Spinal cord (tissue), 10 donors: Measurements from ENCODE around the gene ERGIC2. TPM values are rescaled to one million over a fixed set of nuclear protein-coding genes. Genes with fewer than 3 reads are reported as not detected.
"Not testable (repeated sequence)": the region's sequence is repeated elsewhere in the genome, so short reads cannot be mapped to it uniquely, and the experiment has no call there.

Experiments
- DNase-seq, 6 donors: peaks; one replicate each; pipeline versions ENCODE4 v3.0.0 to v3.0.0-alpha.2; 2013 to 2015; ENCODE audit warnings: low spot score in 6 of 6, low read depth in 4 of 6
- H3K27ac ChIP-seq: one replicate; pipeline ENCODE4 v1.5.1; 2013; ENCODE audit warnings: low read depth, low read length, control low read depth
- H3K27me3 ChIP-seq: one replicate; pipeline ENCODE4 v1.6.1; 2013; ENCODE audit warnings: low read length; ENCODE audit not compliant: control insufficient read depth, insufficient read depth
- H3K36me3 ChIP-seq: one replicate; pipeline ENCODE4 v1.6.1; 2013; ENCODE audit warnings: low read length; ENCODE audit not compliant: control insufficient read depth, insufficient read depth
- H3K4me1 ChIP-seq: one replicate; pipeline ENCODE4 v1.6.1; 2013; ENCODE audit warnings: low read length; ENCODE audit not compliant: control insufficient read depth, insufficient read depth
- H3K4me3 ChIP-seq: one replicate; pipeline ENCODE4 v1.5.1; 2013; ENCODE audit warnings: low read depth, low read length, control low read depth
- H3K9me3 ChIP-seq: one replicate; pipeline ENCODE4 v1.6.1; 2013; ENCODE audit warnings: low read length; ENCODE audit not compliant: control insufficient read depth, insufficient read depth
- WGBS: methylation state at CpG from one replicate; pipeline ENCODE4 v1.1.5; 2013; ENCODE audit warnings: missing lambda C conversion rate; ENCODE audit not compliant: insufficient coverage; 5-methylcytosine and 5-hydroxymethylcytosine counted together
- polyA plus RNA-seq, 2 donors: library from polyadenylated mRNA; unstranded; fragments of 120-200 nt; gene quantifications; one replicate each; pipeline ENCODE4 v1.2.1, GENCODE V29; 2013; ENCODE audit not compliant: insufficient read length in 2 of 2
- total RNA-seq, 2 donors: library from RNA; depleted of rRNA in 1 of 2; stranded (reverse); fragments of 120-200 nt in 1 of 2; fragments of >200 nt in 1 of 2; gene quantifications; one replicate each; pipeline versions ENCODE4 v1.2.3 to v1.2.4, GENCODE V29; 2013 to 2014
- donor health status: healthy.

Gene ERGIC2
- total and polyA plus RNA-seq, 4 donors: 74.6 to 93.2 (median 88.3) TPM

DNA sequence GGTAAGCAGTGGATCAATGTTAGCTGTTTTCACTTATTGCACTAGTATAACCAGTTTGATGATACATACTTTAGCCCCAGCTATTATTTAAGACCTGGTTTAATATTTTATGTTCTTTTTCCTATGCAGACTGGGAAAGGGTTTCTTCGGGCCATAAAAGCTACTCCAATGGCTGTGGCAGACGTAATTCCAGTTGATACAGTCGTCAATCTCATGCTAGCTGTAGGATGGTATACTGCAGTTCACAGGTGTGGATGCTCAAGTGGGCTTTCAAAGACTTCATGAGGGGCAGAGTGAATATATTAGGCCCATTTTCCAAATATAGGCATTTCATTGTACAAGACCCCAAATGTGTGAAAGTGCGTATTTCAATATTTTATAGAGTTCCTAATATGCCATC, 70.1 kb downstream of the ERGIC2 start:
- no peaks in the 10 kb centered on the region for H3K9me3 ChIP-seq
- no peaks in the 10 kb centered on the region for H3K27me3 ChIP-seq
- H3K36me3 ChIP-seq: no peaks in the 10 kb centered on the region
- H3K4me1 ChIP-seq: no peaks in the 10 kb centered on the region
- no peak overlapping the region for H3K27ac ChIP-seq
- no peak for DNase-seq
- H3K4me3 ChIP-seq: no peak overlapping the region
- 100% methylated on average over 2 of the region's 4 CpGs for WGBS

DNA sequence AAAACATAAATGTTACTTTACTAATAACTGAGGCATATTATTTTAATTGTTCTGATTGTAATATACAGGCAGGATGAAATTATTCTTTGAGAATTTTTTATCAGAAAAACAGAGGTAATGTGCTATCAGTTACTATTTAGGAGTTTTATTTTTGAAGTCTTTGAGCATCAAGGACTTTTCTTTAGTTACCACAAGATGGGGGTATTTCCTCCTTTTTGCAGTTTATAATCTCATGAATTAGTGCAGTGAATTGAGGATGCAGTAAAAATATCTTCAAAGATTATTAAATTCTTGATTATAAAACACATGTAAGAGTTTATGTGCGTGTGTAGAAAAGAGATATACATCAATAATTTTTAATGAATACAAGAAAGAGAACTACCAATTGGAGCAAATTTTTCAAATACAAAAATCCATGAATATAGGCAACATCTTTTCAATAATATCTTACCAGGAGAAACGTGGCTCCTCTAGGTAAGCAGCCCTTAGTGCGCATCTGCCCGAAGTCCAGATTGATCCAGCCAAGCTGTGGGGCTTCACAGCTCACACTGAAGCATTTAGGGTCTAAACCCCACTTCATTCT, 71.6 kb downstream of the ERGIC2 start:
- no peaks in the 10 kb centered on the region for H3K36me3 ChIP-seq
- H3K27ac ChIP-seq: no peak overlapping the region
- no peaks in the 10 kb centered on the region for H3K27me3 ChIP-seq
- H3K9me3 ChIP-seq: no peaks in the 10 kb centered on the region
- peak in 2 of 6 donors; percentile 24 to 39 for DNase-seq
- no peak overlapping the region for H3K4me3 ChIP-seq
- no peaks in the 10 kb centered on the region for H3K4me1 ChIP-seq
- WGBS: 33% methylated on average over 1 of the region's 4 CpGs

DNA sequence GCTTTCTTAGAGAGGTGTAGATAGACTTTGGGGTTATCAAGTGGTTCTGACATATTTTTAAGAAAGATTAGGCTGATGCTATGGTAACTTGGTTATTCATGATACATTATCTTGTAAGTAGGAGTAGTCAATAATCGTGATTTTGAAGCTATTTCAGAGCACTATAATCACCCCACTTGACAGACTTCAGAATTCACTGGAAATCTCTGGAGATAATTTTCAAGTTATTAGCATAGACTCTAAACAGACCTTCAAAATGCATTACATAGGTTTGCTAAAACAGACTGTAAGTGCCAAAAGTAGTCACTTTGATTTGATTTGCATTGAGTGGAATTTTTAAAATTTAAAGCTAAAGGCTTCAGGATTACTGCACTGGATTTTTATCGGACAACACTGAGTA, 74.3 kb downstream of the ERGIC2 start:
- Histone ChIP-seq H3K27me3 (no peaks in the 10 kb centered on the region), H3K27ac (no peak overlapping the region), H3K36me3 (no peaks in the 10 kb centered on the region), H3K9me3 (no peaks in the 10 kb centered on the region), H3K4me1 (no peaks in the 10 kb centered on the region), H3K4me3 (no peak overlapping the region)
- no peak for DNase-seq
- no CpG with 5 or more reads among the region's 2 CpGs for WGBS

DNA sequence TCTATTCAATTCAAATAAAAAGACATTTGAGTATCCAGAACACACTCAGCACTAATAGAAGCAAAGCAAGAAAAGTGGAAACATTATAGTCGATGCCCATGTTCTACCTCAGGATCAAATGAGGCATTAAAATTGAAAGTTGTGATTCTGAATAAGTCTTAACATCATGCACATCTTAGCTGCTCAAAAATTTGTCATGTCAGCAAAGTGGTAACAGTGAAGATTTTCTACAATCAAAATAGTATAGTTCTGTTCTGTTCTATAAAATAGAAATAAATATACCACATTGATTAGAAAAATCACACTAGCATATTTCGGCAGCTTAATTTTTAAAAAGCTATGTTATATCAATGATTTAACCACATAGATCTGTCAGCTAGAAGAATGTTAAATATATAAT, 74.7 kb downstream of the ERGIC2 start:
- DNase-seq: no peak
- H3K9me3 ChIP-seq: no peaks in the 10 kb centered on the region
- no CpG with 5 or more reads among the region's 2 CpGs for WGBS

DNA sequence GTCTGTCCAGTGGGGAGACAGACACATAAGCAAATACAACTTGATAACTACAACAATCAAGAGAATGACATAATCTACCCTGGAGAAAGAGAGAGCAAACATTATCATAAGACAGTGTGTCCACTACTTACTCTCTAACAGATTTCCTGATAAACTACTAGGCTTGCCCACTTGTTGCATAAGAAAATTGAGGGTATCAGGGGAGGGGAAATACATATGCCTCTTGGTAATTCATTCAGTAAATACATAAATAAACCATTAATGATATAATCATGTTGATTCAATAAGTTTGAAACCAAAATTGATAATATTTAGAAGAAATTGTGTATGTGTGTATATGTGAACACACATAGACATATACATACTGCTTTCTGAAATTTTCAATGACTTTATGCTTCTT, 76.6 kb downstream of the ERGIC2 start:
- Histone ChIP-seq H3K9me3 (no peaks in the 10 kb centered on the region), H3K27me3 (no peaks in the 10 kb centered on the region), H3K36me3 (no peaks in the 10 kb centered on the region), H3K4me3 (no peak overlapping the region), H3K27ac (no peak overlapping the region), H3K4me1 (no peaks in the 10 kb centered on the region)
- no peak for DNase-seq

More for the DNA sequence above, 74.7 kb downstream of the ERGIC2 start:
- Histone ChIP-seq H3K4me3 (no peak overlapping the region), H3K36me3 (no peaks in the 10 kb centered on the region), H3K27ac (no peak overlapping the region), H3K4me1 (no peaks in the 10 kb centered on the region), H3K27me3 (no peaks in the 10 kb centered on the region)

DNA sequence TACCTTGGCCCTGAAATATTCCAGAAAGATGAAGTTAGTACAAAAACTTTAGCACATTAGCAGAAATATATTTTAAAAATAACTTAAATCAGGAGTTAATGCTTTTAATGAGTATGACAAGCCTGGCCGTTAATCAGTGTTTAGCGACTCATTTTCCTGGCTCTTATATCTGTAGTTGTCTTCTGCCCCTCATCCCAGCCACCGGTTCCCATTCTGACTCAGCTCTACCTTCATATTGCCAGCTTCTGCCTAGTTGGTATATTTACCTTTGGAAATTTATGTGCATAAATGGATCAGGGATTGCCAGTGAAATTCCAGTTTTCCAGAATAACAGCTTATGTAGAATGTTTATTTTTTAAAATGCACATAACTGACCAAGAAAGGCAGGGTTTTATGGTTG, 79.9 kb downstream of the ERGIC2 start:
- H3K27ac ChIP-seq: no peak overlapping the region
- no peak overlapping the region for H3K4me3 ChIP-seq
- H3K4me1 ChIP-seq: no peaks in the 10 kb centered on the region
- no CpG with 5 or more reads among the region's 3 CpGs for WGBS
- DNase-seq: no peak
- no peaks in the 10 kb centered on the region for H3K36me3 ChIP-seq
- no peaks in the 10 kb centered on the region for H3K9me3 ChIP-seq
- no peaks in the 10 kb centered on the region for H3K27me3 ChIP-seq

DNA sequence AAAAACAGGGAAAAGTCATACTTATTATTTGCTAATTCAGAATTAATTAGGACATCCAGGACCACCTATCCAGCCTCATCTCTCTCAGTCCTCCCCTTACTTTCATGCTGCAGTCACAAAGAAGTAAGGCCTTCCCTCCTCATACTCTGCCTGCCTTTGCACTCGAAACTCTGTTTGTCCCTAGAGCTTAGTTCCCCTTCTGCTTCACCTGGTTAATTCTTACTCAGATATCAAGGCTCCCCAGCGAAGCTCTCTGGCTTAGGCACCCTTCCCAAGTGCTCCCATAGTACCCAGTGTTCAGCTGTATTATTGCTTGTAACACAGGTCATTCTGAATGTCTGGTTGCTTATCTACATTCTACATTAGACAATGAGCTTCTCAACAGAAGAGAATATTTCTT, 81.3 kb downstream of the ERGIC2 start:
- 17% methylated on average over 2 of the region's 2 CpGs for WGBS

DNA sequence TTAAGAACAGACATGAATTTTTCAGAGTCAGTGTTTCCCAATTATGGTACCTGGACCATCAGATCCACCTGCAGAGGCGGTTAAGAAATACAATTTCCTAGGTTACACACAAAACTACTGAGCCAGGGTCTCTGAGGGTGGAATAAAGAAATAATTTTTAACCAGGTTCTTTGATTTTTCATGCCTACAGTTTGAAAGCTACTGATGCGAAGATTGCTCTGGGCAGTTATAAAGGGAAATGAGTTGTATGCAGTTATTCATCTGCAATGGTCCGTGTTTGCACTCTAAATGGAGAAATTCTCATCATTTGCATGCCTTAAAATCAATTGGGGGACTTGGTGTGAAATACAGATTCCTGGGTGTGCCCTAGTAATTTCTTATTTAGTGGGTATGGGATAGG, 89.7 kb downstream of the ERGIC2 start:
- Histone ChIP-seq H3K27me3 (no peaks in the 10 kb centered on the region), H3K4me3 (no peak overlapping the region), H3K4me1 (no peaks in the 10 kb centered on the region), H3K9me3 (peaks cover 4% of the 10 kb centered on the region), H3K27ac (no peak overlapping the region), H3K36me3 (no peaks in the 10 kb centered on the region)
- DNase-seq: no peak
- WGBS: 88% methylated on average over 2 of the region's 3 CpGs

More for the DNA sequence above, 81.3 kb downstream of the ERGIC2 start:
- no peak overlapping the region for H3K4me3 ChIP-seq
- no peaks in the 10 kb centered on the region for H3K9me3 ChIP-seq
- H3K27ac ChIP-seq: no peak overlapping the region
- no peaks in the 10 kb centered on the region for H3K36me3 ChIP-seq
- no peak for DNase-seq
- no peaks in the 10 kb centered on the region for H3K4me1 ChIP-seq
- no peaks in the 10 kb centered on the region for H3K27me3 ChIP-seq

DNA sequence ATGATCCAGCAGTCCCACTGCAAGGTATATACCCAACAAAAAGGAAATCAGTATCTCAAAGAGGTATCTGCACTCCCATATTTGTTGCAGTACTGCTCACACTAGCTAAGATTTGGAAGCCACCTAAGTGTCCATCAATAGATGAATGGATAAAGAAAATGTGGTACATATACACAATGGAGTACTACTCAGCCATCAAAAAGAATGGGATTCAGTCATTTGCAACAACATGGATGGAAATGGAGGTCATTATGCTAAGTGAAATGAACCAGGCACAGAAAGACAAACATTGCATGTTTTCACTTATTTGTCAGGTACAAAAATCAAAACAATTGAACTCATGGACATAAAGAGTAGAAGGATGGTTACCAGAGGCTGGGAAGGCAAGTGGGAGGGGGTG, 90.5 kb downstream of the ERGIC2 start:
- H3K4me3 ChIP-seq, H3K36me3 ChIP-seq, H3K27me3 ChIP-seq, H3K9me3 ChIP-seq, H3K27ac ChIP-seq, H3K4me1 ChIP-seq, DNase-seq: not testable (repeated sequence)

DNA sequence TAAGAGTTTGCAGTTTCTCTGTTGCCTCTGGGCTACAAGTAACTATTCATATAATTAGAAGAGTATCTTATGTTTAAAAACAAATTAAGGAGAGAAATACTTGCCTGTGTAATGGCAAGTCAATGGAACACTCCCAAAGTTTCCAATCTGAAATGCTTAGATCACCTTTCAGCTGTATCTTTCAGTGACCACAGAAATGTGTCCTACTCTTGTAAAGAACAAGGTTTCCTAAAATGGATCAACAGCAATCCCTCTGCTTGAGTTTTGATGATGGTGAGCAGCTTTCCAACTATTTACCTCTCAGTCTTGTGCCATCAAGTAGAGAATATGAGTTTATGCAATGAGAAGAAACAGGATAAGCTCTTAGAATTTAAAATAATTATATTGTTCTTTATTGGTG, 92.9 kb downstream of the ERGIC2 start:
- Histone ChIP-seq H3K4me1 (no peaks in the 10 kb centered on the region), H3K4me3 (no peak overlapping the region), H3K9me3 (peaks cover 4% of the 10 kb centered on the region), H3K36me3 (no peaks in the 10 kb centered on the region), H3K27ac (no peak overlapping the region), H3K27me3 (no peaks in the 10 kb centered on the region)
- DNase-seq: no peak
